Measurements from ENCODE around the gene CHTOP.

- peak; percentile 53; the same call in 1 of the 2 replicates for TF ChIP-seq POLR2AphosphoS5 (IDR thresholded peaks at IDR 0.05; ENCODE audit: low read depth, low read length)
- TF ChIP-seq POLR2A (IDR thresholded peaks at IDR 0.05; ENCODE audit: low read depth, low read length), result peak; percentile 44; the same call in 1 of the 2 replicates
- TF ChIP-seq TAF1 (IDR thresholded peaks at IDR 0.05; ENCODE audit: low read depth, low read length), result no peak
- no peak for TF ChIP-seq PAX5 (IDR thresholded peaks at IDR 0.05; ENCODE audit: insufficient read depth, low read length, severe bottlenecking)
- TF ChIP-seq SPI1 (IDR thresholded peaks at IDR 0.05; ENCODE audit: low read depth, low read length), result no peak
- TF ChIP-seq POU2F2 (IDR thresholded peaks at IDR 0.05; ENCODE audit: low read depth, low read length), result no peak
These were observed 15.4 kb downstream of the CHTOP start for GRCh38 chr1:153649137-153649862.

All from GM12891 (cell line).